B cell (primary cell): Measurements from ENCODE around the gene NDST1.

Source experiments
- CTCF ChIP-seq: fragments of 200-600 bp; IDR thresholded peaks from one replicate; pipeline ENCODE4 v1.8.0; 2022; ENCODE audit warnings: antibody characterized with exemption, mild to moderate bottlenecking
- EZH2 ChIP-seq: IDR thresholded peaks from 2 replicates; pipeline ENCODE4 v1.6.1; 2012; ENCODE audit warnings: borderline replicate concordance, low read depth, mild to moderate bottlenecking, moderate library complexity, low read length; ENCODE audit not compliant: insufficient read depth, poor library complexity, severe bottlenecking

- no peak for TF ChIP-seq CTCF
- TF ChIP-seq EZH2, result no peak
These were observed 57.9 kb downstream of the NDST1 start for GRCh38 chr5:150565868-150566267.
